K562 (cell line): ENCODE data around the gene DHX32.

ENCODE experiments used
- ATF1 ChIP-seq, 2 experiments: fragments of 450-650 bp in 1 of 2; IDR thresholded peaks; 2 replicates each; pipeline ENCODE4 v1.6.1; 2016; ENCODE audit warnings: missing compliant biosample characterization in 1 of 2, missing genetic modification characterization in 1 of 2
- ELF4 ChIP-seq: fragments of 450-650 bp; formaldehyde crosslinking; IDR thresholded peaks from 2 replicates; pipeline ENCODE4 v1.4.0; 2022; ENCODE audit warnings: missing genetic modification characterization
- MAX ChIP-seq: sonication (generic); formaldehyde crosslinking; IDR thresholded peaks from 2 replicates; pipeline ENCODE4 v1.9.0; 2022; ENCODE audit warnings: mild to moderate bottlenecking, missing genetic modification reagents

DNA sequence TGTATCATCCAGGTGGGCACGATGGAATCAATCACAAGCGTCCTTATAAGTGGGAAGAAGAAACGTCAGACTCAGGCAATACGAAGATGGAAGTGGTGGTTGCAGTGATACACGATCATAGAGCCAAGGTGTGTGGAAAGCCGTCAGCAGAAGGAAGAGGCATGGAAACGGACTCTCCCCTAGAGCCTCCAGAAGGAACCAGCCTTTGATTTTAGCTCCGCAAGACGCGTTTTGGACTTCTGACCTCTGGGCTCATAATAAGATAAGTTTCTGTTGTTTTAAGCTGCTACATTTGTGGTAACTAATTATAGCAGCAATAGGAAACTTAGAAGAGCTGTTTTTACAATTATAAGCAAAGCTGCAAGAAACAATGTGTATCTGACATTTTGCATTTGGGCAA, 30.1 kb upstream of the DHX32 start:
- TF ChIP-seq MAX (CRISPR knock-in tag) = no peak
- no peak for TF ChIP-seq ATF1 (CRISPR knock-in tag; IDR thresholded peaks at IDR 0.05)
- no peak for TF ChIP-seq ATF1 (tag; IDR thresholded peaks at IDR 0.05)
- TF ChIP-seq ELF4 (CRISPR knock-in tag) = no peak
